NCI-H2171 treated with DMSO at 0.1 percent for 48 hours (cell line): ENCODE measurements around the gene IFFO2.

Source experiments
- DNase-seq: peaks from one replicate; lab custom pipeline; 2025; lab: John Stamatoyannopoulos, UW

The IFFO2 gene

DNA sequence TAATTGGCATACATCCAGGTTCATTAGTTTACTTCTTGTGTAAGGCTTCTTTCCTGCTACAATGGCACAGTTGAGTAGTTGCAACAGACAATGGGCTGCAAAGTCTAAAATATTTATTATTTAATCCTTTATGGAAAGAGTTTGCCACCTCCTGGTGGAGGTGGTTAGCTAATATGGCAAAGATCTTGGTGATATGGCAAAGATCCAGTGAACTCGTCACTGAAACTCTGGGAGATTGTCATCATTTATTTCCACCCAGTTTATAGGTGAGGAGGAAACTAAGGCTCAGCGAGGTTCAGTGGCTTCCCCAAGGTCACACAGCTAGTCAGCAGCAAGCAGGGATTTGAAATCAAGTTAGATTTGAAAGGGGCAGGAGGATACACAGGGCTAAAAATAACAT lies 16.1 kb upstream of the IFFO2 start:
- DNase-seq, result peak; percentile 4

- DNase-seq, result no peak
Measured at GRCh38 chr1:18970762-18971161, 14.3 kb upstream of the IFFO2 start.

DNA sequence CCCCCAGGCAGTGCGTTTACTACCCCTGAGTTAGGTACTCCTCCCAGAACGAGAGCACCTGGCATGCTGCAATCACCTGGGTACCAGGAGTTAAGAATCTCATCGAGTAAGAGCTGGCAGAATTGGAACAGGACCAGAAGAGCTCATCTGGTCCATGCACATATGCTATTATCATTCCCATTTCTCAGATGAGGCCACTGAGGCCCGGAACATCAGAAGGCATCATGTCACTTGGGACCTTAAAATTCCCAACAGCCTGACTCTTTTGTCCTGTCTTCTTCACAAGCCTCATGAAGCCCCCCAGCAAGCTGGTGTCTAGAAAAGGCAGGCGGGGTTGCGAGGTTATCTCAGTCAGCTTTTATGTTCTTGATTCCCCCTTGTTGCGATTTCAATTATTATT lies 13.9 kb upstream of the IFFO2 start:
- DNase-seq, result no peak

GRCh38 chr1:18967066-18967690 lies 10.7 kb upstream of the IFFO2 start:
- no peak for DNase-seq

DNA sequence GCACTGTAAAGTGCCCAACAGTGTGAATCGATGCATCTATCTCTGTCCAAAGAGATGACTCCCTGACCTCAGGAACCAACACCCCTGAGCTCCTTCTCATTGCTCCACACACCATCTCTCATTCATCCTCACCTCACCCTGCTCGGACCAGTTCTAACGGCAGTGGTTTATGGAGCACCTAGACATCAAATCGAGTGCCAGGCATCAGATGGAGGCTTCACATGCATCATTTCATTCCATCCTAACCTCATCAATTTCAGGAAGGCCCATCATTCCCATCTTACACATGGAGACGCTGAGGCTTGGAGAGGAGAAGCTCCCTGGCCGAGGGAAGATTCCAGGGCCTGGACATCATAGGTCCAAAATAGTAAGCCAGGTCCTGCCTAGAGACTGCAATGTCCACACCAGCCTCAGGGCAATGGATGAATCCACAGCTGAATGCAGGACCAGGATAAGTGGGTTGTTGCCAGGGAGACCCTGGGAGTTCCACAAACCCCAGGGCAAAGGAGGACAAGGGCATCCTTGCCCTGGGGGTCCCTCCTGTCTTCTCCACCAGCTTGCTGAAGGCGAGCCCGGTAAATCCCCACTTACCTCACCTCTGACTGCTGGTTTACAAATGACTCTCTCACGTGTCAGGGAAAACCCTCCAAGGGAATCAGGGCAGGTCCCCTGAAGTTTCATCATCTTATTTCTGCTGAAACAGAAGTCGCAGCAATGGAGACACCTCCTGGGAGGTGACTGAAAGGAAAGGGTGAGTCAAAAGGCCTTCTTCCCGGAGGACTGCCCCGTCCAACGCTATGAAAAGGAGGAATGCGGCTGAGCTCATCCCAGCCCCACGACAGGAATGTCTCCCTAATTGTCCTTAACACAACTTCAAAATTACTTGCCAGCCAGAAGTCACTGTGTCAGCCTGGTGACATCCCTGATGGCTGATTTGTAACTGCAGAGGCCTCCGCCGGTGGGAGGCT lies 9.0 kb upstream of the IFFO2 start:
- DNase-seq, result no peak

DNA sequence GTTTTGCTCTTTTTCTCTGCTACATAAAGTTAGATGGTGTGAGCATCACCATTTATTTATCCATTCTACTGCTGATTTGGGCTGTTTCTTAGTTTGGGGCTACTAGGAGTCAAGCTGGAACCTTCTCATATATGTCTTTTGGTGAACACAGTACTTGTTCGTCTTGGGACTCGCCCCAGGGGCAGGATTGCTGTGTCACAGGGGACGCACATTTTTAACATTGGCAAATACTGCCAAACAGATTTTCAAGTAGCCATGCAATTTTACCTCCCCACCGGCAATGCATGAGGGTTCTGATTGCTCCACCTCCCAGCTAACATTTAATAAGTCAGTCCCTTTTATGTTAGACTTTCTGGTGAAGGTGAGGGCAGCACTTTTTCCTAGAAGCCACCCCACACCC lies 7.5 kb upstream of the IFFO2 start:
- DNase-seq, result no peak

GRCh38 chr1:18962855-18963737 lies 6.6 kb upstream of the IFFO2 start:
- DNase-seq, result no peak

- DNase-seq, result no peak
Measured at GRCh38 chr1:18962121-18962721, 5.7 kb upstream of the IFFO2 start.

- no peak for DNase-seq
Measured at GRCh38 chr1:18960821-18961220, 4.3 kb upstream of the IFFO2 start.

GRCh38 chr1:18960409-18960808 lies 3.9 kb upstream of the IFFO2 start:
- DNase-seq, result no peak

GRCh38 chr1:18959591-18959990 lies 3.1 kb upstream of the IFFO2 start:
- no peak for DNase-seq

DNA sequence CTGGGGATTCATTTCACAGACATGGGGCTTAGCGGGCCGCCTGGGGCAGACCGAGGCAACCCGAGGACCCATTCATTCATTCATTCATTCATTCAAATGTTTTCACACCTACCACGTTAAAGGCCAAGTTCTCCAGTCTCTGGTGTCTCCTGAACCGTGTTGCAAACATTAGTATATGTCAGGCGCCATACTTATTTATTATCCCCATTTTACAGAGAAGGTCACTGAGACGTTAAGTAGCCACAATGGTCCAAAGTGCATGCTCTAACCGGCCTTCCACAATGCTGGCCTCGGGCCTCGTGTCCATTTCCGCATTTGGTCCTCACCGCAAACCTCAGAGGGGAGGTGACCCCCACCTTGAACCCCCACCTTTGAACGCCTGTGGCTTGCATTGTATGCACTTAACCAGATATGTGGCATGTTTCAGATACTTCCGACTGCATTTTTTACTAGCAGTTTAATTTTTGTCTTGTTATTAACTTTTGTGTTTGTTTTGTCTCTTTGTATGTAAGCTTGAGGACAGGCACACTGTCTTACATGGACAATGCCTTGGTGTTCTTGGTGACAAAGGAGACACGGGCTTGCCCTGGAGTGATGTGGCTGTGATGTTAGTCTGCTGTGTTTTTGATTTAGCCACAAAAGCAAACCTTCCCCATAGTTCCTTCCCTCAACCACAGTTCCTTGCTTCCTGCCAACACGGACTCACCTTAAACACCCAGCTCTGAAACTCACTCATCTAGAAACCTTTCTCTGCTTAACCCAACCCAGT lies 1.2 kb upstream of the IFFO2 start:
- no peak for DNase-seq

DNA sequence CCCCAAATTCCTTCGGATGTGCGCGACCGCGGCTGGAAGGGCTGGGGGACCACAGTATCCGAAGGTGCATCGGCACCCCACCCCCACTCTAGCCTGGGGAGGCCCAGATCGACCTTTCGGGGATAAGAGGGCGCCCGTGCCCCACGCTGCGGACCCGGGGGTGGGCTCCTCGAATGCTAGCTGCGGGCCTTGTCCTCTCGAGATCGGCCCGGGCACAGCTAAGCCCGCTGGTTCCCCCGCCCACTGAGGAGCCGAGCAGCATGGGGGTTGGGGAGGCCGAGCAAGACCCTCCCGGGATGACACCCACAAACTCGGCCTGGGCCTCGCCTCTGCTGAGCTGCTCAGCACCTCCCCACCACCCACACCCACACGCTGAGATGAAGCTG lies 653 bp upstream of the IFFO2 start:
- no peak for DNase-seq

- peak; percentile 28 for DNase-seq
Measured at GRCh38 chr1:18955441-18956192, 859 bp downstream of the IFFO2 start.

DNA sequence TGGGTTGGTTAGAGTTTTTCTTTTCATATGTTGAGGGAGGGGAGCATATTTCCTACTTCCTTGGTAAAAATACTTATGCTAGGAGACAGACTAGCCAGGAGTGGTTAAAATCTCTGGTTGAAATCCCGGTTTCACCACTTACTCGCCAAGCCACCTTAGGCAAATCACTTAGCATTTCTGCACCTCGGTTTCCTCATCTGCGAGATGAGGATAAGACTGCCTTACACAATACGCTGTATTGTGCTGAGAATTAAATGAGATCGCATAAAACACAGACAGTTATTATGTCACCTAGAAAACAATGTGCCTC lies 1.4 kb downstream of the IFFO2 start:
- DNase-seq, result no peak

DNA sequence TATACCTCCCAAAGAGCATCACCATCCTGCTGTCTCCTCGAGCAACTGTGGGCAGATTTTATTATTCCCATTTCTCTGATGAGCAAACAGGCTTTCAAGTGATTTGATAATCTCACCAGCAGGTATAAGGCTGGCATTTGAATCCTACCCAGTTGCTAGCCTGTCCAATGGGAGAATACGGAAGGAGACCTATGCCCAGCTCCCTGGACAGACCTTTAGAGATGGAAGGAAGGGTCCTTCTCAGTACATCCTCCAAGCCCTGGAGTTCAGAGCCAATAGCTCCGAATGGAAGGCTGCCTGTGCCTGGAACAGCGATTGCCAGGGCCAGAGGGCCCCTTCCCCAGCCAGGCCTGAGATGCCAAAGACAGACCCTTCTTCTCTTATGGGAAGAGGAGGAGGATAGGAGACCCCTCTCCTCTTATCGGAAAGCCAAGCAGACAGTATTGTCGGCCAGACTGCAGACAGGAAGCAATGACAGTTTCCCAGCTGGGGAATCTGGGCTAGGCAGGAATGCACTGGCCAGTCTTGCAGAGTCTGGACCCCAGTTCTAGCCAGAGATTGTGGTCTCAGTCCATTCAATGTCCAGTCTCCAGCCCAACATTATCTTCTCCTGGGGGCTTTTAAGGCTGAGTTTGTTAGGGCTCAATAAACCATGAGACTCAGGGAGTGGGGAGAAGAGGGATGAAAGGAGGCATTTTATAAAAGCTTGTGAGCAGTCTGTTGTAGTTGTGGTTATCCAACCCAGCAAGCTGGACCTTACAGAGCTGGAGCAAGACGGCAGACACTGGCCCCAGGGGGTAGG lies 2.0 kb downstream of the IFFO2 start:
- DNase-seq, result no peak

GRCh38 chr1:18953731-18954231 lies 2.7 kb downstream of the IFFO2 start:
- no peak for DNase-seq

DNA sequence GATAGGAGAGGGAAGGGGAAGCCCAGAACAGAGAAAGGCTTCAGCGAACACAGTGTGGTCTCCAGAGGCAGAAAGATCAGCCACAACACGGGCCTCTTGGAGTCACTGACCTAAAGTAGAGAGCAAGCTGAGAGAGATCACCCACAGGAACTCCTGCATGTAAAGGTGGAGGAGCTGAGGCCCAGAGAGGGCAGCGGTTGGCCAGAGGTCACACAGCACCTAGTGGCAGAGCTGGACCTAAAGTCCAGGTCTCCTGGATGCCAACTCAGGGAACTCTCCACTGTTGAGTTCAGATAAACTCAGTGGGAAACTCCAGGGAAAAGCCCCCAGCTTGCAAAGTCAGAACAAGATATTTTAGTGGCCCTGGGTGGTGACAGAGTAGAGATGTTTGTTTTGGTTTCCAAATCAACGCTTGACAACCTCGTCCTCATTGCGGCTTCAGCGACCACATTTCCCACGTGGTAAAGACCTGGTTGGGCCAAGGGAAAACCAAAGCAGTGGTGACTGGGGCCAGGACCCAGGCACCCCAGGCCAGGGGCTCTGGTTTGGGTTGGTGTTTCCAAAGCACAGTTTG lies 4.6 kb downstream of the IFFO2 start:
- no peak for DNase-seq

GRCh38 chr1:18951416-18951815 lies 5.1 kb downstream of the IFFO2 start:
- no peak for DNase-seq
